ENCODE data around the gene PHRF1. TPM values are rescaled to one million over a fixed set of nuclear protein-coding genes. Genes with fewer than 3 reads are reported as not detected.

PHRF1 gene
- polyA plus RNA-seq, 1 of the 3 experiments (the other 2 are of a cell fraction), result 22.7 TPM

GRCh38 chr11:553083-553987 is 22.9 kb upstream of the PHRF1 start:
- Histone ChIP-seq H3F3A (replicated peaks; ENCODE audit: insufficient read depth) (no peaks in the 10 kb centered on the region), H3K36me3 (replicated peaks in 1 of 2; ENCODE audit: control insufficient read depth in 1 of 2, insufficient read depth in 2 of 2, low read length in 1 of 2) (no peaks in the 10 kb centered on the region), H3K4me1 (ENCODE audit: control insufficient read depth in 1 of 2, insufficient read depth in 2 of 2, low read depth in 1 of 2, low read length in 1 of 2) (peaks cover 0 to 19% of the 10 kb centered on the region in 2 experiments; a peak in 1 of 4 replicates), H3K4me3 (ENCODE audit: low read depth in 2 of 2, low read length in 1 of 2) (no peak overlapping the region), H3K9ac (no peak overlapping the region), H4K20me1 (ENCODE audit: insufficient read depth) (no peaks in the 10 kb centered on the region), H3K79me2 (ENCODE audit: insufficient read depth) (no peaks in the 10 kb centered on the region), H3K9me3 (no peaks in the 10 kb centered on the region), H3K27me3 (ENCODE audit: insufficient read depth) (peaks cover 11% of the 10 kb centered on the region), H3K27ac (ENCODE audit: low read depth in 2 of 2, low read length in 1 of 2) (no peak overlapping the region), H3K9me2 (no peaks in the 10 kb centered on the region), H2AFZ (ENCODE audit: low read depth) (no peak overlapping the region), H3K4me2 (no peak overlapping the region)
- ChIA-PET CTCF (interaction anchor here (0.7 to 3.6 kb wide), 7 partner anchors 13 to 170 kb away, joined by 3 to 41 read pairs (median 3); partner anchors contain the start of gene TMEM80), POLR2A (no interaction called here)
- no peak for DNase-seq
- WGBS (ENCODE audit: low lambda C conversion rate), result 93% methylated on average over 5 of the region's 27 CpGs
- TF ChIP-seq ZBTB33 (IDR thresholded peaks at IDR 0.05; ENCODE audit: borderline replicate concordance, low read depth) (no peak), TEAD4 (IDR thresholded peaks at IDR 0.05; ENCODE audit: borderline replicate concordance, insufficient read depth) (no peak), SMC3 (IDR thresholded peaks at IDR 0.05; ENCODE audit: low read depth, low read length) (no peak), CHD2 (IDR thresholded peaks at IDR 0.05; ENCODE audit: low read length, partially characterized antibody) (no peak), MXI1 (IDR thresholded peaks at IDR 0.05; ENCODE audit: low read depth, low read length) (no peak), TCF12 (IDR thresholded peaks at IDR 0.05) (no peak), TAF1 (IDR thresholded peaks at IDR 0.05; ENCODE audit: borderline replicate concordance, low read depth, low read length) (no peak), PBX3 (IDR thresholded peaks at IDR 0.05) (no peak), FOSL2 (IDR thresholded peaks at IDR 0.05; ENCODE audit: borderline replicate concordance, low read depth) (no peak), REST (IDR thresholded peaks at IDR 0.05; ENCODE audit: low read depth, low read length) (no peak), MAX (IDR thresholded peaks at IDR 0.05; ENCODE audit: low read depth) (no peak), FOXM1 (IDR thresholded peaks at IDR 0.05; ENCODE audit: low read depth) (no peak), IRF3 (IDR thresholded peaks at IDR 0.05; ENCODE audit: low read depth, low read length) (no peak), NFIC (IDR thresholded peaks at IDR 0.05; ENCODE audit: borderline replicate concordance) (no peak), SIN3A (IDR thresholded peaks at IDR 0.05; ENCODE audit: borderline replicate concordance, low read depth, low read length) (no peak), RCOR1 (IDR thresholded peaks at IDR 0.05; ENCODE audit: low read length) (no peak), FOXJ3 (CRISPR knock-in tag; IDR thresholded peaks at IDR 0.05) (no peak), EZH2phosphoT487 (IDR thresholded peaks at IDR 0.05; ENCODE audit: borderline replicate concordance, low read depth) (no peak), CTCF (IDR thresholded peaks at IDR 0.05) (no peak), JUND (IDR thresholded peaks at IDR 0.05) (no peak)
